Smooth muscle cell (in vitro differentiated cells): ENCODE results near the gene CERK. TPM values are rescaled to one million over a fixed set of nuclear protein-coding genes. Genes with fewer than 3 reads are reported as not detected.

ENCODE experiments used
- DNase-seq: peaks from one replicate; lab custom pipeline; 2025; ENCODE audit not compliant: unreplicated experiment; lab: John Stamatoyannopoulos, UW
- H2AFZ ChIP-seq: fragments of 200-600 bp; sonication (generic); 2 replicates; pipeline ENCODE4 v1.6.0; 2016; ENCODE audit warnings: antibody characterized with exemption, low read depth, mild to moderate bottlenecking
- H3F3A ChIP-seq: fragments of 200-600 bp; sonication (generic); 2 replicates; pipeline ENCODE4 v1.6.0; 2017; ENCODE audit warnings: antibody characterized with exemption, low read depth
- H3K27ac ChIP-seq: fragments of 200-600 bp; sonication (generic); 2 replicates; pipeline ENCODE4 v1.5.1; 2016; ENCODE audit warnings: low read depth, mild to moderate bottlenecking
- H3K27me3 ChIP-seq: fragments of 200-600 bp; sonication (generic); 2 replicates; pipeline ENCODE4 v1.6.1; 2016; ENCODE audit warnings: low read depth, mild to moderate bottlenecking
- H3K36me3 ChIP-seq: fragments of 200-600 bp; sonication (generic); 2 replicates; pipeline ENCODE4 v1.5.1; 2016; ENCODE audit warnings: low read depth
- H3K4me1 ChIP-seq: fragments of 200-600 bp; sonication (generic); 2 replicates; pipeline ENCODE4 v1.5.1; 2016; ENCODE audit warnings: low read depth
- H3K4me2 ChIP-seq: fragments of 200-600 bp; sonication (generic); 2 replicates; pipeline ENCODE4 v1.6.0; 2016; ENCODE audit warnings: mild to moderate bottlenecking
- H3K4me3 ChIP-seq: fragments of 200-600 bp; sonication (generic); 2 replicates; pipeline ENCODE4 v1.5.1; 2016; ENCODE audit warnings: mild to moderate bottlenecking
- H3K79me2 ChIP-seq: fragments of 200-600 bp; sonication (generic); 2 replicates; pipeline ENCODE4 v1.6.0; 2016; ENCODE audit warnings: low read depth, mild to moderate bottlenecking
- H3K9ac ChIP-seq: fragments of 200-600 bp; sonication (generic); 2 replicates; pipeline ENCODE4 v1.6.0; 2016; ENCODE audit warnings: low read depth
- H3K9me3 ChIP-seq: fragments of 200-600 bp; sonication (generic); replicated peaks from 2 replicates; pipeline ENCODE4 v1.5.1; 2016; ENCODE audit warnings: low read depth
- H4K20me1 ChIP-seq: fragments of 200-600 bp; sonication (generic); 2 replicates; pipeline ENCODE4 v1.6.0; 2016; ENCODE audit warnings: low read depth
- CTCF ChIP-seq: fragments of 200-600 bp; sonication (generic); IDR thresholded peaks from 2 replicates; pipeline ENCODE4 v1.5.1; 2017; ENCODE audit warnings: borderline replicate concordance, mild to moderate bottlenecking, antibody characterized with exemption; ENCODE audit not compliant: insufficient read depth, poor library complexity, severe bottlenecking
- WGBS: methylation state at CpG from one replicate; pipeline ENCODE4 v1.1.7; 2016; ENCODE audit warnings: low lambda C conversion rate; 5-methylcytosine and 5-hydroxymethylcytosine counted together
- polyA plus RNA-seq: library from polyadenylated mRNA; unstranded; fragments of >200 nt; fragmentation: Nextera tagmentation; extraction: Ambion mirVana; gene quantifications from 2 replicates; pipeline ENCODE4 v1.2.1, GENCODE V29; 2016
- total RNA-seq: library from RNA; depleted of rRNA; stranded (reverse); fragments of >200 nt; gene quantifications from 2 replicates; pipeline ENCODE4 v1.2.3, GENCODE V29; 2014

The CERK gene
- total and polyA plus RNA-seq, 2 experiments from 2014 or later: 25.4 to 25.6 TPM

- TF ChIP-seq CTCF: no peak
- no peak overlapping the region for H3K4me3 ChIP-seq
- 96% methylated on average over 44 of the region's 44 CpGs for WGBS
- H3K27me3 ChIP-seq: no peaks in the 10 kb centered on the region
- no peaks in the 10 kb centered on the region for H4K20me1 ChIP-seq
- no peaks in the 10 kb centered on the region for H3K36me3 ChIP-seq
- H3K9me3 ChIP-seq: no peaks in the 10 kb centered on the region
- no peaks in the 10 kb centered on the region for H3F3A ChIP-seq
- no peak overlapping the region for H2AFZ ChIP-seq
- H3K9ac ChIP-seq: no peak overlapping the region
- DNase-seq: no peak
- no peaks in the 10 kb centered on the region for H3K79me2 ChIP-seq
- H3K27ac ChIP-seq: no peak overlapping the region
- H3K4me1 ChIP-seq: no peaks in the 10 kb centered on the region
- H3K4me2 ChIP-seq: no peak overlapping the region
Measured at GRCh38 chr22:46678785-46679700, 59.0 kb downstream of the CERK start.

- TF ChIP-seq CTCF: no peak
- no peak for DNase-seq
- Histone ChIP-seq H3F3A (no peaks in the 10 kb centered on the region), H3K27ac (no peak overlapping the region), H3K36me3 (no peaks in the 10 kb centered on the region), H3K27me3 (no peaks in the 10 kb centered on the region), H3K9ac (no peak overlapping the region), H3K4me3 (no peak overlapping the region), H3K4me2 (no peak overlapping the region), H2AFZ (no peak overlapping the region), H3K9me3 (no peaks in the 10 kb centered on the region), H4K20me1 (no peaks in the 10 kb centered on the region), H3K79me2 (no peaks in the 10 kb centered on the region), H3K4me1 (no peaks in the 10 kb centered on the region)
- WGBS: 97% methylated on average over 22 of the region's 31 CpGs
Measured at GRCh38 chr22:46678003-46678657, 59.9 kb downstream of the CERK start.

GRCh38 chr22:46677323-46678002 is 60.6 kb downstream of the CERK start:
- H3K27ac ChIP-seq: no peak overlapping the region
- no peak for DNase-seq
- WGBS: 96% methylated on average over 28 of the region's 28 CpGs
- H3K4me3 ChIP-seq: no peak overlapping the region
- no peak overlapping the region for H3K9ac ChIP-seq
- no peaks in the 10 kb centered on the region for H3F3A ChIP-seq
- no peak overlapping the region for H3K4me2 ChIP-seq
- no peak for TF ChIP-seq CTCF
- H3K4me1 ChIP-seq: no peaks in the 10 kb centered on the region
- no peaks in the 10 kb centered on the region for H3K27me3 ChIP-seq
- no peaks in the 10 kb centered on the region for H3K36me3 ChIP-seq
- no peaks in the 10 kb centered on the region for H3K79me2 ChIP-seq
- no peak overlapping the region for H2AFZ ChIP-seq
- H4K20me1 ChIP-seq: no peaks in the 10 kb centered on the region
- H3K9me3 ChIP-seq: no peaks in the 10 kb centered on the region
